LoVo (cell line): ENCODE data around the gene TNPO2.
"Not testable (repeated sequence)": the region's sequence is repeated elsewhere in the genome, so short reads cannot be mapped to it uniquely, and the experiment has no call there.

Experiments used
- DNase-seq: peaks from one replicate; pipeline ENCODE4 v3.0.0-alpha.2; 2016; ENCODE audit warnings: low spot score

TNPO2 gene

DNA sequence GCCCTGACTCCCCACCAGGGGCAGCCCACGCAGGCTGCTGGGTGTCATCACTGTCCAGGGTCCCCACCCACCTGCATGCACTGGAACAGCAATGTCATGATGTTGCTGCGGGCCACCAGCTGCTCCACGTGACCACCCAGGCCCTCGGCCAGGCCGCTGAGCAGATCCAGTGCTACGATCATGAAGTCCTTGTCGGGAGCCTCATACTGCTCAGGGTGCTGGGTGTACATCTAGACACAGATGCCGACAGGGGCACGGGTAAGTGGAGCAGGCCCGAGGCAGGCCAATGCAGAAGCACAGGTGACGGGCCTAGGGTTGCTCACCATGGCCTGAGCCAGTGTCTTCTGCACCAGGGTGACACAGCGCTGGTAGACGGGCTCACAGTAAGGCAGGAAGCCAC lies 18.6 kb downstream of the TNPO2 start:
- DNase-seq: no peak

DNA sequence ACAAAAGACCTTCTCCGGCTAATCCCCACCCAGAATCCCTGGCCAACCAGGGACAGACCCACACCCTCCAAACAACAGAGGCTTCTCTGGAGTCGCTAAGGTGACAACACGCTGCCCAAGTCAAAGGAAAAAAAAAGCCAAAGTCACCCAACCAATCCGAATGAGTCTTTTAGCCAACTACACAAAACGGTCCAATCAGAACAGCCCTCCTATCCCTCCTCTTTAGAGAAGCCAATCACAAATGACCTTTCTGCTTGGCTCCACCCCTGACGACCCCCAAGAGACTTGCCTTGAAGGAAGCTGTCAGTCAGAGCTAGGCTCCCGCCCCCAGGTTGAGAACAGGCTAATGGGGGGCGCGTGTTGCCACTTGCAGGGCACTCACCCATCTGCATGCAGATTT lies 20.7 kb downstream of the TNPO2 start:
- no peak for DNase-seq

DNA sequence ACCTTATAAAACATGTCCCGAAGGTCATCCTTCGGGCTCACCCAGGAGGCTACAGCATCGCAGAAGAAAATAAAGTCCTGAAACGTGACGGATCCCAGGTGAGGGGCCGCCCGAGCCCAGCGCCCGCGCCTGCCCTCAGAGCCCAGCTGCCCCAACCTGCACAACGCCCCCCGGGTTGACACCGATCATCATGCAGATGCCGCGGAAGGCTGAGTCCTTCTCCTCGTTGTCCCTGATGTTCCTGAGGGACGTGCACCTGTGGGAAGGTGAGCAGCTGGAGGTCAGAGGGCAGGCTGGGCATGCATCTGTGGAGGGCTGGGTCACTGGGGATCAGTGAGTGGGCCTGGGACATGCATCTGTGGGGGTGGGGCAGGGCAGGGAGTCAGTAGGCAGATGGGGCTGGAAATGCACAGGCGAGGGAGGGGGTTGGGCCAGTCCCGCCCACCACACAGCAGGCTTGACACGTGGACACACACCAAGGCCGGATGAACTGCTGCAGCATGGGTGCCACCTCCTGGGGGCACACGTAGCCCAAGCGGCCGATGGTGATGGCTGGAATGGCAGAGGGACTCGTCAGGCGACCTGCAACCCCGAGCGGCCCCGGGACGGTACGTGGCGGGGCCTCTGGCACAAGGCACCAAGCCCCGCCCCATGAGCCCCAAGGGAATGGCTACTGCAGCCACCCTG lies 22.0 kb downstream of the TNPO2 start:
- DNase-seq: no peak

DNA sequence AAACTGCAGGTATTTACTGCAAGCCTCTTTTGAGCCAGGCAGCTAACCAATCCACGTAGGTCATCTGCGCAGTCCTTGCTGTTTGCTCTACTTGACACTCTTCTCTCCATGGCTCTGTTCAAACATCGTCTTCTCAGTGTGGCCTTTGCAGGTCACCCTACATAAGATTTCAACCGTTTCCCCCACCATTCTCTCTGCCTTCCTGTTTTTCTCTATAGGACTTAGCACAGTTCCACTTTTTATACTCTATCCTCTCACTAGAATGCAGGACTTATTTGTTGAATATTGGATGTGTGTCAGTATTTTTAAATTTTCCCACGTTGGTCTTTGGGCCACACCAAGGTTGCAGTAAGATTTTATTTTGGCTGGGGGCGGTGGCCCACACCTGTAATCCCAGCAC lies 25.6 kb downstream of the TNPO2 start:
- no peak for DNase-seq

DNA sequence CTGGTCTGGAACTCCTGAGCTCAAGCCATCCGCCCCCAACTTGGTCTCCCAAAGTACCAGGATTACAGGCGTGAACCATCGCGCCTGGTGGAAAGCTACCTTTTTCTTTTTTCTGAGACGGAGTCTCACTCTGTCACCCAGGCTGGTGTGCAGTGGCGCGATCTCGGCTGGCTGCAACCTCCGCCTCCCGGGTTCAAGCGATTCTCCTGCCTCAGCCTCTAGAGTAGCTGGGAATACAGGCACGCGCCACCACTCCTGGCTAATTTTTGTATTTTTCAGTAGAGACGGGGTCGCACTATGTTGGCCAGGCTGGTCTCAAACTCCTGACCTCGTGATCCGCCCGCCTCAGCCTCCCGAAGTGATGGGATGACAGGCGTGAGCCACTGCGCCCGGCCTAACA lies 26.3 kb downstream of the TNPO2 start:
- not testable (repeated sequence) for DNase-seq

DNA sequence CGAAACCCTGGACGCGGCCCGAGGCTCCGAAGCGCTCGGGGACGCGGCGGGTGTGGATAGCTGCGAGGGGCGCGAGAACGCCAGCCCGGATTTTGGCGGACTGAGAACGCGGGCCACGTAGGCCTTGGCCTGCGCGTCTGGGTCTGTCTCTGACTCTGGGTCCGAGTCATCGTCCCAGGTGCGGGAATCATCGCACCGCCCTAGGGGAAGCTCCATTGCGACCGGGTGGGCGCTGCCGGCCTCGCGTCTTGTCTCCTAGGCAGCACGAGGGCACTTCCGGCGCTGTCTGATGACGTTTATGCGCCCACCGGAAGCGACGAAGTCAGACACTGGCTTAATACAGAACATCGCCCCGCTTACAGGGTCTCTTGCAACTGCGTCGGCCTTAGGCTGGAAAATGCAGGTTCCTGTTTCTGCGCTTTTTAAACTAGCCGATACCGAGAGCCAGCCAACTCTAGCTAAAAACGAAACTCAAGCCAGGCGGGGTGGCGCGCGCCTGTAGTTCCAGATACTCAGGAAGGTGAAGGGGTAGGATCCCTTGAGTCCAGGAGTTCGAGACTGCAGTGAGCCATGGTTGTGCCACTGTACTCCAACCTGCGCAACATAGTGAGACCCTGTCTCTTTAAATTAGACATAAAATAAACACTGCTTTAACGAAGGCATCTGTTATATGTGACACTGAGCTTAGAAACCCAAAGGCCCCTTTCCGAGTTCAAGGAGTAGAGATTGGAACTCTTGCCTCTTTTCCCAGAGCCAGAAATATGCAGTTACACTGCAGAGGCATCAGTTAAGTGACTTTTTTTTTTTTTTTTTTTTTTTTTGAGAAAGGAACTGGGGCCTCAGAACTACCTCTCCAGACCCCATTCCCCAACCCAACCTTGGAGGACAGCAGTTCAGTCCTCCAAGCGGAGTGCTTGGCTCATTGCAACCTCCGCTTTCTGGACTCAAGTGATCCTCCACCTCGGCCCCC lies 27.1 kb downstream of the TNPO2 start, which contains the start of gene FBXW9:
Gene FBXW9, minus strand, starts transcription at position 266 of the 970 bp plus-strand sequence. Its CDS starts 50 bp downstream, at position 216.
- peak; percentile 88 for DNase-seq

DNA sequence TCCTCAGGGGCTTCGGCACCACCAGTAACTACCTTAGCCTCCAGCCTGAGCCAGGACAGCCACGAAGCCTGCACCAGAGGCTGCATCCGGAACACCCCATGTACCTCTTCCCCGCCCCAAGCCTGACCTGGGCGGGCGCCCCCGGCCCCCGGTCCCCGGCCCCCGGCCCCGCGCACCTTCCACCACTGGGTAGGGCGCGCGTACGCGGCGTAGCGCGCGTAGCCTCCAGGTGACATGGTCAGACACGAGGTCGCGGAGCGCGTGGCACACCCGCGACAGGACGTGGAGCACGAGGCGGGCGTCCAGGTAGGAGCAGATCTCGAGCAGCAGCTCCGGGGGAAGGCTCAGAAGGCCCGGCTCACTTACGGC lies 27.8 kb downstream of the TNPO2 start:
- no peak for DNase-seq

DNA sequence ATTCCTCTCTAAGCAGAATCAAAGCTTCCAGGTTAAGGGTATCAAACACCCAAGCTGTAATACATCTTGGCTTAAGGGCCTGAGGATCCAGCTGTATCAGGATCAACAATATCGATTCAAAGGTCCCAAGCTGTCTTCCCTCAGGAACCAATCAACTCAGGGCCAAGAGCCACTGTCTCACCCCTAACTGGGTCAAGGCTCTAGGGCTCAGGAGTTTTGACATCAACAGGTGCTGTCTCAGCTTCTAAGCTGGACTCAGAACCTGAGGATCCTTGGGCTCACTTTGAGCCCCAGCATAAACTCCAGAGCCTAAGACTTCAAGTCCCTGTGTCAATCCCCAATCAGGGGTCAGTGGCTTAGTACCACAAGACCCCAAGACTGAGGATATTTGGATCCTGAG lies 28.2 kb downstream of the TNPO2 start:
- no peak for DNase-seq

DNA sequence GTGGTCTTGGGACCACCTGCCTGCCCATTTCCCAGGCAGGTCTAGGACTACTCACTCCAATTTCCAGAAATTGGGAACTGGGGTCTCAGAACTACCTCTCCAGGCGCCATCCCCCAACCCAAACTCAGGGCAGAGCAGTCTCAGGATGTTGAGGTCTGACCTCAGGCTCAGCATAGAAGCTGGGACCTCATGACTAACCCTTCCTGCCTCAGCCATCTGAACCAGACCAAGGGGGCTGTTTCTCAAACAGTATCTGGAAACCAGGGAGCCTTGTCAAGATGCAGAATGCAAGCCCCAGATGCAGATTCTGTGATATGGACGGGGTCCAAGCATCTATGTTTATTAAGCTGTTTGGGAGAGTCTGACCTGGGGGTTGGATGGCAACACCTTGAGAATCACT lies 28.6 kb downstream of the TNPO2 start:
- DNase-seq: no peak

DNA sequence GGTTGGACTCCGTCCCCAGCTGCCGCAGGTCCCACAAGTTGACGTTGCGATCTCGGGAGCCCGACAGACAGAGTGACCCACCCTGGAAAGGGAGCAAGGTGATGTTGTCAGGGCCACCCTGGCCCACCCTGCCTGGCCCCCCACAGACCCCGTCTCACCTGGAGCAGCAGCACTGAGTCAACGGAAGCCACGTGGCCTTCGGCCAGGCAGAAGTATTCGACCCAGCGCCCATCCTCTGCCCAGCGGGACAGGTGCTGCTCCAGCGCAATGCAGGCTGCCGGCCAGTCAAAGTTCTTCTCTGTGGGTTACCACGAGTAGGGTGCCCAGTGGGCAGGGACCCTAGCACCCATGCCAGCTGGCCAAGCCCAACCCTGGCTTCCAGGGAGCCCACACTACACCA lies 29.1 kb downstream of the TNPO2 start:
- no peak for DNase-seq

DNA sequence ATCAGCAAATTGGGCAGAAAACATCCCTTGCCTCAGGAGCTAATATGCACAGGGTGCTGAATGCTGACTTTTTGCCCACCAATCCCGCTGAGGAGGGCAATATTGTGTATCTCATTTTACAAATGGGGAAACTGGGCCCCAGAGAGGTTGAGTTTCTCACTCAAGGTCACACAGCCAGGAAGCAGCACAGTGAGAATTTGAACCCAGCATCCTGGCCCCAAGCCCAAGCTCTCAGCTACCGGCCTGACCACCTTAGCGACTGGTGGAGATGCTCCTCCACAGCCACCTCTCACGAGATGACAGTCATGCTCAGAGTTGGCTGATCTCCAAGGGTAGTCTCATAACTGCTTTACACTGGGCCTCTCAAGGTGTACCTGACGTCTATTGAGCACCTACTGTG lies 30.8 kb downstream of the TNPO2 start:
- no peak for DNase-seq

DNA sequence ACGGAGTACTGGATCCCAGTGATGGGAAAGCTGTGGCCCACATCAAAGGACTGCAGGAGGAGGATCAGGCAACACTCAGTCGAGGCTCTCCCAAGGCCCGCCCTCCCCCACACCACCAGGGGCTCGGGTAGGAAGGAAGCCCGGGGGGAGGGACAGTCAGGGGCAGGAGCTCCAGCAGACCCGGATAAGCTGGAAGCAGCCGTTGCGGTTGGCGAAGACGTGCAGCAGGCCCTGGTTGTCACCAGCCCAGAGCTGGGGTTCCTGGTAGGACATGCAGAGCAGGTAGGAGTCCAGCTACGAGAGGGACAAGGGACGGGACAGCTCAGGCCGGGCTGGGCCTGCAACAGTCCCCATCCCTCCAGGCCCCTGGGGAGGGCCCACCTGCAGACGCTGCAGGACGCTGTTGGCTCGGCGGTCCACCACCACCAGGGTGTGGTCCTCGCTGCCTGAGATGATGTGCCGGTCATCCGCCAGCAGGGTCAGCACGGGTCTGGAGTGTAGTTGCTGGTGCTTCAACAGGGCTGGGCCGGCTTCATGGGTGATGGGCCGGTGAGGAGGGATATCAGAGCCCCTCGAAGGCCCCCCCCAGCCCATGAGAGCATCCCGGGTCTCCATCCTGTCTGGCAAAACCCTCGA lies 34.0 kb downstream of the TNPO2 start:
- DNase-seq: no peak

DNA sequence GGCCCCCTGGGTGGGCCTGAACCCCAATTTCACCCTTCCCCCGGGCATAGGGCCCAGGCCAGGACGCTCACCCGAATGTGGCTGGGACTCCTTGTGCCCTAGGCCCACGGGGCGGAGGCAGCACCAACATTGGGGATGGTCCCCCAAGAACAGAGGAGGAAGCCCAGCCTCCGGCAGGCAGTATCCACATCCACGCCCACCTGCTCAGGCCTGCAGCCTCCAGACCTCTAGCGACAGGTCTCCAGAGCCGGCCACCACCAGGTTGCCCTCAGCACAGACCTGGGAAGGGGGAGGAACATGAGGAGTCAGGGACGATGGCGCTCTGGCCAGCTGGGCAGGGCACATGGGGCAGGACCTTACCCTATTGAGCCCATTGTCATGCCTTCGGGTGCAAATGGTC lies 34.7 kb downstream of the TNPO2 start:
- DNase-seq: no peak

DNA sequence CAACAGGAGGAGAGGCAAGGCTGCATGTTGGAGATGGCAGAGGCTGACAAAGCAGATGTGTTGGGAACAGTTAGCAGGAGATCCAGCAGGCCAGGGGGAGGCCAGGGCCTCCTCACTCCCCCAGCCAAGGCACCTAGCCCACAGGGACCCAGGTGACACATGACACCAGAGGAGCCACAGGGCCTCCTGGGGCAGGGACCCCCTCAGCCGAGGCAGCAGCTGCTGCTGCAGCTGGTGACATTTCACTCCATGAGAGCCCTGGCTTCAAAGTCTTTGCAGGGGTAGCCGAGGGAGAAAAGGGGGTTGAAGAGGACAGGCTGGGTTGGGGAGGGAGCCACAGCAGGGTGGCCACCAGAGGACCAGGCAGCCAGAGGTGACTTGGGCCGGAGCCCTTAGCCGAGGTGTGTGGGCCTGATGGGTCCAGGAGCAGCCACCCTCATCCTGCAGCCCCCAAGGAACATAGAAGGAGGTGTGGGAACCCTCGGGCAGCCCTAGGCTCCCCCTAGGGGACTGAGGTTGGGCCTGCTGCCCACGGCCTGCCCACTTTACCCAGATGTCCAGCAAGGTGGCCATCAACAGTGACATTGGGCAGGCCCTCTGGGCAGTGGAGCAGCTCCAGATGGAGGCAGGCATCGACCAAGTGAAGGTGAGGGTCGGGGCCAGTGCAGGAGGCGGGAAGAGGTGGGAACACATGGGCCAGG lies 36.1 kb downstream of the TNPO2 start, which contains the start of gene GNG14:
Gene GNG14, plus strand, starts transcription at position 503 of the 701 bp plus-strand sequence. Its CDS starts 51 bp downstream, at position 554.
- no peak for DNase-seq

DNA sequence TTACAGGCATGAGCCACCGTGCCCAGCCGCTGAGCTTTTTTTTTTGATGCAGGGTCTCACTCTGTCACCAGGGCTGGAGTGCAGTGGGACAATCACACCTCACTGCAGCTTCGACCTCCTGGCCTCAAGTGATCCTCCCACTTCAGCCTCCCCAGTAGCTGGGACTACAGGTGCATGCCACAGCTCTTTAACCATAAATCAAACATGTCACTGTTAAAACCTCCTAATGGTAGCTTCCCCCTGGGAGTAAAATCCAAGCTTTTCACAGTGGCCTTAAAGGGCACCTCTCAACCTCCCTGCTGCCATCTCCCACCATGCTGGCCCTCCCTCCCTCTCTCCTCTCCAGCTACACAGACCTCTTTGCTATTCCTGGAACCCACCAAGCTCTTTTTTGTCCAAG lies 37.9 kb downstream of the TNPO2 start:
- DNase-seq: no peak

DNA sequence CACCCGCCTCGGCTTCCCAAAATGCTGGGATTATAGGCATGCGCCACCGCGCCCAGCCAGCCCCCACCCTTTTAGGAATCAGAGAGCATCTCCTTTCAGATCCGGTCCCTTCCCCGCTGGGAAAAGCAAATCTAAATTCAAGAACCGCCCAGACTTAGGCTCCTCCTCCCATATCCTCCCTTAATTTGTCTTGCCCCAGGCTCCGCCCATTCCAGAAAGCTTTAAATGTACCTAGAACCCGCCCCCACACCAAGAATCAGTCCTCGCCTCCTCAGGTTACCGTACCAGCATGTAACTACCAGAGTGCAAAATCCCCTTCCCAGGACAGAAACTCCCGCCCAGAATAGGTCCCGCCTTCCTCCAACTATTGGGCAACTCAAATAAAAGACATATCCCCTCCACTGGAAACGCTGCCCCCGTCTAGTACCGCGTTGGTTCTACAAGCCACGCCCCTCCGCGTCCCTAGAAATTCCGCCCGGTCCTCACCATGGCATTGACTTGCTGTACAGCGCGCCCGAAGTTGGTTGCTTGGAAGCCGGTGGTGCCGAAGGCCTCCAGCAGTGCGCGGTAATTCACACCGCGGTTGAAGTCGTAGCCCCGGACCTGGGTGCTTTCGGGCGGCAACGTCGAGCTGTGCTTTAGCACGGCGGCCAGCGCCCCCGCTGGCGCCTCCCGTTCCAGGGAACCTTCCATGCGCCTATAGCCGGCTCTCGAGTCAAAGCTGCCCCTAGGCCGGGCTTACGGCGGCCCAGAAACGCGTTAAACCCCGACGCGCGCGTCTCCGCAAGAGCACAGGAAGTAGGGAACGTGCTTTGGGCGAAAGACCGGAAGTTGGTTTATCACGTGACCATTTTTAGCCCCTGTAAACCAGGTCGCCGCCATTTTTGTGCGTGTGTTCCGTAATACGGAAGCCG lies 42.4 kb downstream of the TNPO2 start, which contains the start of gene DHPS:
Gene DHPS, minus strand, starts transcription at position 807 of the 914 bp plus-strand sequence. Its CDS starts 114 bp downstream, at position 693.
- DNase-seq: peak; percentile 95

DNA sequence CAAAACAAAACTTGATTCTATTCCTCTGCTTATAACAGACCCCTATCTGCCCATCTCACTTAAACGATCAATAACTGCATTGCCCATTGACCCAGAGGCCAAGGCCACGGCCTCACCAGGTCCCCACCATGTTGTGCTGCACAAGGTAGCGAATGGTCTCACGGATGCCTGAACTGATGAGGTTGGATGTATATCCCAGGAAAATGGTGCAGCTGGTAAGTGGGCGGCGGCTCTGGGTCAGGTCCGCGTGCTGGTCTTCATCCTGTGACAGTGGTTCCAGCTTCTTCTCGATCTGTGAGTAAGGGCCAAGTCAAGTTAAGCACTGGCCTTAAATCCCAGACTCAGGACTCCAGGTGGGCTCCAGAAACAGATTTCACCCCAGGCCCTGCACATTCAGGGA lies 43.7 kb downstream of the TNPO2 start:
- no peak for DNase-seq

DNA sequence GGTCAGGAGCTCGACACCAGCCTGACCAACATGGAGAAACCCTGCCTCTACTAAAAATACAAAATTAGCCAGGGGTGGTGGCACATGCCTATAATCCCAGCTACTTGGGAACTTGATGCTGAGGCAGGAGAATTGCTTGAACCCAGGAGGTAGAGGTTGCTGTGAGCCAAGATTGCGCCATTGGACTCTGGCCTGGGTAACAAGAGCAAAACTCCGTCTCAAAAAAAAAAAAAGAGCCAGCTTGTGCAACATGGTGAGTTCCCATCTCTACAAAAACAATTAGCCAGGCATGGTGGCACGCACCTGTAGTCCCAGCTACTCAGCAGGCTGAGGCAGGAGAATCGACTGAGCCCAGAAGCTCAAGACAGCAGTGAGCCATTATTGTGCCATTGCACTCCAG lies 45.7 kb downstream of the TNPO2 start:
- DNase-seq: not testable (repeated sequence)

DNA sequence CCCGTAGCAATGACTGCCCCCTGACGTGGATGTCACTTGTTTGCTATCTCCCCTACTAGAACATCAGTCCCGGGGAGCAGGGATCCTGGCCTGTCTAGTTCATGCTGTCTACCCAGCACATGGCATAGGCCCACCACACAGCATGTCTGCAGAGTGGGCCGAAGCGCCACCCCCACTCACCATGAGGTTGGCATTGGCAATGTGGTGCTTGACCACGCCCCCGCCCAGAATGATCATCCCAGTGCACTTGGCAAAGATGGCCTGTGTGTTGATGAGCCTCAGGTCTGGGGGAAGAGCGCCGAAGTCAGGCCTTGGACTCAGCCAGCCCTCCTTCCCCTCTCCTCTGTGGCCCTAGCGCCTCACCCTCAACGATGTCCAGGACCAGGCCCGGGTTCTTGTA lies 46.8 kb downstream of the TNPO2 start:
- no peak for DNase-seq

DNA sequence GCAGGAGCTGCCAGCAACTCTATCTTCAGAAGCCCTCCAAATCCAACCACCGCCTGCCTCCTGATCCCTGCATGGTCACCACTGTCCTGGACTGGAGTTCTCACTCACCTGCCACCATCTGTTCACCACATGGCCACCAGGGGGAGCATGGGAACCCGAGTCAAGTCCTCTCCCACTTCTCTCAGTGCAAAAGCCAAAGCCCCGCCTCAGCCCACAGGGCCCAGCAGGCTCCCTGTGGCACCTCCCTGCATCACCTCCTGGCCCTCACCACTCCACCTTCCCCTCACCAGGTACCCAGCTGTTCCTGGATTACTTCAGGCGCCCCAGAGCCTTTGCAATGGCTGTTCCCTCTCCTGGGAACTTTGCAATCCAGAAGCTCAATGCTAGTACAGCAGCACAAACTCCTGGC lies 47.3 kb downstream of the TNPO2 start:
- DNase-seq: peak; percentile 72

DNA sequence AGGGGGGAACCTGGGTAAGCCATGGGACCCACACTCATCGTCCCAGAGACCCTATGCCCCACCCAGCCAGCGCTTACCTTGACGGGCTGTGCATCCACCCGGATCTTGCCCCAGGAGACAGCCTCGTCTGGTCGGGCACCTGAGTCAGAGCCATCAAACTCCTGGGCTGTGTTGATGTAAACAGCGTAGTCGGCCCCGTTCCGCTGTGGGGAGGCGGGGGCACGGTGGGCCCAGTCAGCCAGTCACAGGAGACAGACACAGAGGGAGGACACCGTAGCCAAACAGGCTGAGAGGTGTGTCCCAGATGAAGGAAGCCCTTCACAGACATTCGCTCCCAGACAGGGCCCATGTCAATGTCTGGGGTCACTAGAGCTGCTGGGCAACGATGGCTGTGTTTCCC lies 47.8 kb downstream of the TNPO2 start:
- DNase-seq: no peak
